ENCODE results near the gene PIK3AP1. TPM values are rescaled to one million over a fixed set of nuclear protein-coding genes. Genes with fewer than 3 reads are reported as not detected.
A peak's percentile ranks its signal among the peaks of the same experiment; 100 is the strongest.

Gene PIK3AP1
- total and polyA plus RNA-seq, 4 donors = 27.3 to 137 (median 50.9) TPM

GRCh38 chr10:96719200-96719599 lies 1.1 kb downstream of the PIK3AP1 start:
- Histone ChIP-seq H3K4me3 (ENCODE audit: low read depth in 1 of 3, low read length in 3 of 3) (peak overlapping the region; percentile 67 to 72 (median 72)), H3K27me3 (ENCODE audit: control insufficient read depth in 4 of 4, insufficient read depth in 4 of 4, low read length in 3 of 4) (no peaks in the 10 kb centered on the region), H3K27ac (ENCODE audit: low read depth in 1 of 2, low read length in 2 of 2) (peak overlapping the region; percentile 75 to 93), H3K9ac (ENCODE audit: low read depth in 1 of 2, low read length in 2 of 2) (peak overlapping the region; percentile 70 to 96), H3K36me3 (ENCODE audit: control insufficient read depth in 4 of 4, insufficient read depth in 3 of 4, low read depth in 1 of 4, low read length in 3 of 4) (no peaks in the 10 kb centered on the region), H3K4me1 (ENCODE audit: control insufficient read depth in 4 of 4, insufficient read depth in 4 of 4, low read length in 3 of 4) (peaks cover 3 to 43% (median 30%) of the 10 kb centered on the region in 4 donors), H3K9me3 (ENCODE audit: control insufficient read depth in 4 of 4, low read length in 3 of 4) (no peaks in the 10 kb centered on the region)
- TF ChIP-seq, protein P1, sequence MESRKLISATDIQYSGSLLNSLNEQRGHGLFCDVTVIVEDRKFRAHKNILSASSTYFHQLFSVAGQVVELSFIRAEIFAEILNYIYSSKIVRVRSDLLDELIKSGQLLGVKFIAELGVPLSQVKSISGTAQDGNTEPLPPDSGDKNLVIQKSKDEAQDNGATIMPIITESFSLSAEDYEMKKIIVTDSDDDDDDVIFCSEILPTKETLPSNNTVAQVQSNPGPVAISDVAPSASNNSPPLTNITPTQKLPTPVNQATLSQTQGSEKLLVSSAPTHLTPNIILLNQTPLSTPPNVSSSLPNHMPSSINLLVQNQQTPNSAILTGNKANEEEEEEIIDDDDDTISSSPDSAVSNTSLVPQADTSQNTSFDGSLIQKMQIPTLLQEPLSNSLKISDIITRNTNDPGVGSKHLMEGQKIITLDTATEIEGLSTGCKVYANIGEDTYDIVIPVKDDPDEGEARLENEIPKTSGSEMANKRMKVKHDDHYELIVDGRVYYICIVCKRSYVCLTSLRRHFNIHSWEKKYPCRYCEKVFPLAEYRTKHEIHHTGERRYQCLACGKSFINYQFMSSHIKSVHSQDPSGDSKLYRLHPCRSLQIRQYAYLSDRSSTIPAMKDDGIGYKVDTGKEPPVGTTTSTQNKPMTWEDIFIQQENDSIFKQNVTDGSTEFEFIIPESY (IDR thresholded peaks at IDR 0.05) = no peak
- TF ChIP-seq CTCF (IDR thresholded peaks at IDR 0.05; ENCODE audit: low read depth, low read length, missing input control) = peak; percentile 7
- TF ChIP-seq RXRA (IDR thresholded peaks at IDR 0.05) = no peak
- TF ChIP-seq REST (IDR thresholded peaks at IDR 0.05) = peak; percentile 68
- peak; percentile 44 to 45 for TF ChIP-seq RAD21 (IDR thresholded peaks at IDR 0.05)
- 39% methylated on average over 1 of the region's 1 CpG for WGBS
- DNase-seq (ENCODE audit: low spot score) = no peak

GRCh38 chr10:96718304-96718990 lies 1.9 kb downstream of the PIK3AP1 start:
- Histone ChIP-seq H3K27ac (ENCODE audit: low read depth in 1 of 2, low read length in 2 of 2) (peak overlapping the region; percentile 75 to 93), H3K27me3 (ENCODE audit: control insufficient read depth in 4 of 4, insufficient read depth in 4 of 4, low read length in 3 of 4) (no peaks in the 10 kb centered on the region), H3K4me1 (ENCODE audit: control insufficient read depth in 4 of 4, insufficient read depth in 4 of 4, low read length in 3 of 4) (peaks cover 5 to 50% (median 31%) of the 10 kb centered on the region in 4 donors), H3K9me3 (ENCODE audit: control insufficient read depth in 4 of 4, low read length in 3 of 4) (no peaks in the 10 kb centered on the region), H3K36me3 (ENCODE audit: control insufficient read depth in 4 of 4, insufficient read depth in 3 of 4, low read depth in 1 of 4, low read length in 3 of 4) (no peaks in the 10 kb centered on the region), H3K4me3 (ENCODE audit: low read depth in 1 of 3, low read length in 3 of 3) (peak overlapping the region; percentile 67 to 72 (median 72)), H3K9ac (ENCODE audit: low read depth in 1 of 2, low read length in 2 of 2) (peak overlapping the region; percentile 70 to 96)
- 76% methylated on average over 12 of the region's 12 CpGs for WGBS
- DNase-seq (ENCODE audit: low spot score) = no peak
- peak; percentile 22 for TF ChIP-seq YY1 (IDR thresholded peaks at IDR 0.05)
- TF ChIP-seq JUND (IDR thresholded peaks at IDR 0.05) = no peak

DNA sequence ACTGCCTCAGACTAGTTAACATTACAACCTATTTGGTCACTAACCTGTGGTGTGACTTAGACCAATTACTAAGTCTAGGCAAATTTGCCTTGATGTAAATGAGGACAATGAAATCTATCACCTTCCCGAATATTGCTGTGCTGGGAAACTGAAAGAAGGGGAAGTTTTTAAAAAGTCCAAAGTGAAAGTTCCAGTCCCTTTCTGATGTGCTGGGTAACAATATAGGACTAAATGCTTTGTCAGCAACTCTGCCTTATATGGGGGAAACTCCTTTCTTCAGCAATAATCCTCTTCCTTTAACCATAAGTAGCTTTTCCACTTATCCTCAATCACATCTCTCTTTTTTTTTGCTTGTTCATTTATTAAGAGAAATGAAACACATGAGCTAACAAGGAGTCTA lies 3.9 kb downstream of the PIK3AP1 start:
- Histone ChIP-seq H3K36me3 (ENCODE audit: control insufficient read depth in 4 of 4, insufficient read depth in 3 of 4, low read depth in 1 of 4, low read length in 3 of 4) (peaks cover 0 to 4% (median 0%) of the 10 kb centered on the region in 4 donors), H3K9me3 (ENCODE audit: control insufficient read depth in 4 of 4, low read length in 3 of 4) (no peaks in the 10 kb centered on the region), H3K27me3 (ENCODE audit: control insufficient read depth in 4 of 4, insufficient read depth in 4 of 4, low read length in 3 of 4) (no peaks in the 10 kb centered on the region), H3K9ac (ENCODE audit: low read depth in 1 of 2, low read length in 2 of 2) (peak overlapping the region in 1 of 2 donors; percentile 21), H3K4me1 (ENCODE audit: control insufficient read depth in 4 of 4, insufficient read depth in 4 of 4, low read length in 3 of 4) (peaks cover 5 to 57% (median 32%) of the 10 kb centered on the region in 4 donors), H3K27ac (ENCODE audit: low read depth in 1 of 2, low read length in 2 of 2) (peak overlapping the region; percentile 46 to 60), H3K4me3 (ENCODE audit: low read depth in 1 of 3, low read length in 3 of 3) (no peak overlapping the region)
- WGBS = 31% methylated on average over 1 of the region's 1 CpG
- TF ChIP-seq RAD21 (IDR thresholded peaks at IDR 0.05) (peak in 1 of 2 donors; percentile 10), GABPA (IDR thresholded peaks at IDR 0.05 in 1 of 2, conservative IDR thresholded peaks at IDR 0.05 in 1 of 2) (no peak)
- TF ChIP-seq, protein P1 (IDR thresholded peaks at IDR 0.05) = no peak
- TF ChIP-seq, protein P2, sequence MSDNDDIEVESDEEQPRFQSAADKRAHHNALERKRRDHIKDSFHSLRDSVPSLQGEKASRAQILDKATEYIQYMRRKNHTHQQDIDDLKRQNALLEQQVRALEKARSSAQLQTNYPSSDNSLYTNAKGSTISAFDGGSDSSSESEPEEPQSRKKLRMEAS (IDR thresholded peaks at IDR 0.05) = no peak
- no peak for DNase-seq (ENCODE audit: low spot score)
